GM12872 (cell line): ENCODE measurements around the gene MAP2K1.

ENCODE experiments used
- TF ChIP-seq, protein P1 (sequence below): IDR thresholded peaks from 3 replicates; pipeline ENCODE4 v1.5.1; 2011; ENCODE audit warnings: low read depth, mild to moderate bottlenecking, low read length, moderate library complexity; ENCODE audit not compliant: insufficient read depth

MAP2K1 gene

DNA sequence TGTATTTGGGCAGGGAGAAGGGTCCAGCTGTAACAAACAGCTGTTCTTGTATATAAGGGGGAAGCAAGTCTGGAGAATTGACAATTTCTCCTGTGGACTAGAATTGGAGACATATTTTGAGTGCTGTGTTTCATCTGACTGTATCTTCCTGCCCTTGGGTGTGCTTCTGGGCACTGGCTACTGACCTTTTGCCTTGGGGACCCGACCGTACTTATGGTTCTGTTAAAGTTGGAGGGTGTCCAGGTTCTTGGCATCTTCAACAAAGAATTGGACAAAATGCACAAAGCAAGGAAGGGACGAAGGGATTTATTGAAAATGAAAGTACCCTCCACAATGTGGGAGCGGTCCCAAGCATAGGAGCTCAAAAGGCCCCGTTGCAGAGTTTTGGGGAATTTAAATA lies 31.0 kb downstream of the MAP2K1 start:
- TF ChIP-seq, protein P1, sequence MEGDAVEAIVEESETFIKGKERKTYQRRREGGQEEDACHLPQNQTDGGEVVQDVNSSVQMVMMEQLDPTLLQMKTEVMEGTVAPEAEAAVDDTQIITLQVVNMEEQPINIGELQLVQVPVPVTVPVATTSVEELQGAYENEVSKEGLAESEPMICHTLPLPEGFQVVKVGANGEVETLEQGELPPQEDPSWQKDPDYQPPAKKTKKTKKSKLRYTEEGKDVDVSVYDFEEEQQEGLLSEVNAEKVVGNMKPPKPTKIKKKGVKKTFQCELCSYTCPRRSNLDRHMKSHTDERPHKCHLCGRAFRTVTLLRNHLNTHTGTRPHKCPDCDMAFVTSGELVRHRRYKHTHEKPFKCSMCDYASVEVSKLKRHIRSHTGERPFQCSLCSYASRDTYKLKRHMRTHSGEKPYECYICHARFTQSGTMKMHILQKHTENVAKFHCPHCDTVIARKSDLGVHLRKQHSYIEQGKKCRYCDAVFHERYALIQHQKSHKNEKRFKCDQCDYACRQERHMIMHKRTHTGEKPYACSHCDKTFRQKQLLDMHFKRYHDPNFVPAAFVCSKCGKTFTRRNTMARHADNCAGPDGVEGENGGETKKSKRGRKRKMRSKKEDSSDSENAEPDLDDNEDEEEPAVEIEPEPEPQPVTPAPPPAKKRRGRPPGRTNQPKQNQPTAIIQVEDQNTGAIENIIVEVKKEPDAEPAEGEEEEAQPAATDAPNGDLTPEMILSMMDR = no peak

DNA sequence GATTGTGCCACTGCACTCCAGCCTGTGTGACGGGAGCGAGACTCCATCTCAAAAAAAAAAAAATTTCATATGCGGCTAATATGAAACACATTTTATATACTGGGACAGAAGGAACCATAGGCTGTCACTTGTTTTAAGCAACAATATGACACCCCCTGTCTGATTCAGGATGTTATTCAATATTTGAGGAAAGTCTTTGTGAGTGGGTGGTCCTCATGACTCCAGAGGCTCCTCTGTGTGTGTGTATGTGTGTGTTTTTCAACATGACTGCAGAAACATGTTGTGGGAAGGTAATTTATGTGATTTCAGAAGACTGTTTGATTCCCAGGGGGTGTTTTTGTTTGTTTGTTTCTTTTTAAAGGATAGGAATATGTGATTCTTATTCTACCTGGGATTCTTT lies 32.8 kb downstream of the MAP2K1 start:
- TF ChIP-seq, protein P1 = no peak

DNA sequence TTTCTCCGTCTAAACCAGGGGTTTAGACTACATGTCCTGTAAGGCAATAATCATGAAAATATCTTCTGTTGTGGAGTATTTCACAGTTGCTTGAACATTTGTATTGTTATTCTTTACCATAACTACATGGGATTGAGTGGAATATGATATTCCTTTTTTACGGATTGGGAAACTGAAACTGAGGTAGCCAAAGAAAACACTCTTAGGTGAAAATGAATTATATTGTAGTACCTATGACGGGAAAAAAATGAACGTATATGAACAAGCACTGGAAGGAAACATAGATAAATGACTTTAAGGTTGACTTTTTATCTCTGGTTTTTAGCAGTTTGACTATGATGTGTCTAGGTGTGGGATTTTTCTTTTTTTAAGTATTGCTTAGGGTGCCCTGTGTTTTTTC lies 35.6 kb downstream of the MAP2K1 start:
- TF ChIP-seq, protein P1 = no peak

DNA sequence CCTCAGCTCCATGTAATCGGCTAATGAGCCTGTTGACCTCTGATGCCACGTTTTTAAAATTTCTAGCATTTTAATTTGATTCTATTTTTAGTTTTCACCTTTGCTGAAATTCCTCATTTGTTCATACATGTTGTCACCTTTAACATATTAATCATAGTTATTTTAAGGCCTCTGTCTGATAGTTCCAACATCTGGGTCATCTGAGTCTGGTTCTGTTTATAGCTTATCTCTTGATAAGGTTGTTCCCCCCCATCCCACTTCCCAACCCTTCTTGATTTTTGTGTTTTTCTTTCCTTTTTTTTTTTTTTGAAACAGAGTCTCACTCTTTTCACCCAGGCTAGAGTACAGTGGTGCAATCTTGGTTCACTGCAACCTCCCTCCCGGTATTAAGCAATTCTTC lies 36.4 kb downstream of the MAP2K1 start:
- TF ChIP-seq, protein P1 = no peak

DNA sequence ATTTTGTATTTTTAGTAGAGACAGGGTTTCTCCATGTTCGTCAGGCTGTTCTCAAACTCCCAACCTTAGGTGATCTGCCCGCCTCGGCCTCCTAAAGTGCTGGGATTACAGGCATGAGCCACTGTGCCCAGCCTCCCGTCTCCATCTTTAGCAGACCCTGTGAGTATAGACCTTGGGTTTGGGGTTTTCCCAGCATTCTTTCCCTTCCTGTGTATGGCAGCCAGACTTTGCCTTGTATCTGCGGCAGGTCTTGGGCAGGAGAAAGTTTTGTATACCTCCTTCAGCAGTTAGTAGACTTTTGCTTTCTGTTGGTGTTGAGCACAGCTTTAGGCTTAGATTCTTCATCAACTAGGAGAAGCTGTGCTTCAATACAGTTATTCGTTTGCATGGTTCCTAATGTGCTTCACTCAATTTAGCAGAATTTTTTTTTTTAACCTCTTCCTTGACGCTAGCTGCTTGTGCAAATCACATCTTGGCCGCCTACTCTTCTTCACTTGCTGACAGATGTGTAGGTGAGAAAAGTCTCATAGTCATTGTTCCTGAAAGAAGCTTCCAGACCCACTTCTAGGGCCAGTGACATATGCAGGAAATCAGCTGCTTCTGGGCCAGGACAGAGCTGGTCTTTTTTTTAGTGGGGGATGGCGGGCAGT lies 38.4 kb downstream of the MAP2K1 start:
- TF ChIP-seq, protein P1 = no peak

DNA sequence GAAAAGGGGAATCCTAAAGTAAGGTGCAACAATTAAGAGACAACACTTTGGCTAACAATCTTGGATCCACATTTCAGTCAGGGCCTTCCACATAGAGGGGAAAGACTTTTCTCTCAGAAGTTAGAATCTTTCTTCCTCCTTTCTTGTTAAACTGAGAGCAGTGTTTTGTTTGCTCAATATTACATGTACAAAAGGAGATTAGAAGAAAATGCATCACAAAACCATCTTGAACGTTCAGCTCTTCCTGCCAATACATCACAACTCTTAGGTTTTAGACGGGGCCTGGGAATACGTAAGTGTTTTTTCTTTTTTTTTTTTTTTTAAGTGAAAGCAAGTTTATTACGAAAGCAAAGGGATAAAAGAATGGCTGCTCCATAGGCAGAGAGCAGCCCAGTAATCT lies 39.1 kb downstream of the MAP2K1 start:
- TF ChIP-seq, protein P1 = no peak

DNA sequence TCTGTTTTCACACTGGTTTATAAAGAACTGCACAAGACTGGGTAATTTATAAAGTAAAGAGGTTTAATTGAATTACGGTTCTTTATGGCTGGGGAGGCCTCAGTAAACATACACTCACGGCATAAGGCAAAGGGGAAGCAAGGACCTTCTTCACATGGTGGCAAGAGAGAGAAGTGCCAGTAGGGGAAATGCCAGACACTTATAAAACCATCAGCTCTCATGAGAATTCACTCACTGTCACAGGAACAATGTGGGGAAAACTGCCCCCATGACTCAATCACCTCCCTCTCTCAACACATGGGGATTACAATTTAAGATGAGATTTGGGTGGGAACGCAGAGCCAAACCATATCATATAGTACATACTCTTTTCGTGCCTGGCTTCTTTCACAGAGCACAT lies 42.4 kb downstream of the MAP2K1 start:
- TF ChIP-seq, protein P1 = no peak

DNA sequence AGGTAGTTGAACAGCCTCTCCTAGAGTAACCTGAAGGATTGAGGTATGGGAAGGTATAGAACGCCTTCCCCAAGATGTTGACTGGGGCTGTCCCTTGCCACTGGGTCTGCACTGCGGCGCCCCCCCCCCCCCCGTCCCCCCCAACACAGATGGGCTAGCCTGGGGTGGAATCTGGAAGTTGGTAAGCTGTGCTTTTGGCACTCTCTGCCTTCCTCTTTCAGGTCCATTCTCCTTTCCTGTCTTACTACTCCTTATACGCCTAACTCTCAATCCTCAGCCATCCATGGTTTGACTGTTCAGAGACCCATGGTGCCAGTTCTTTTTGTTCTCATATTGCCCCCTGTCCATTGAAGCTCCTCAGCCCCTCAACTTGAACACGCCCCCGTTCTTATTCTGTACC lies 42.8 kb downstream of the MAP2K1 start:
- TF ChIP-seq, protein P1 = no peak
